Activated CD4-positive, alpha-beta T cell treated with anti-CD3 and anti-CD28 coated beads, Interleukin-2, amount 10 ng/mL, durations not matched to agents 24 days and 14 days (primary cell): ENCODE data around the gene DIP2C. TPM values are rescaled to one million over a fixed set of nuclear protein-coding genes. Genes with fewer than 3 reads are reported as not detected.

Experiments
- DNase-seq: peaks from one replicate; pipeline ENCODE4 v3.0.0; 2022
- H3K27ac Mint-ChIP-seq: one replicate; pipeline ENCODE4 v1.8.0; 2022; ENCODE audit warnings: mild to moderate bottlenecking, mixed read lengths
- H3K27me3 Mint-ChIP-seq: one replicate; pipeline ENCODE4 v1.8.0; 2022; ENCODE audit warnings: mixed read lengths
- H3K36me3 Mint-ChIP-seq: one replicate; pipeline ENCODE4 v1.8.0; 2022; ENCODE audit warnings: low read depth, mild to moderate bottlenecking, mixed read lengths
- H3K4me1 Mint-ChIP-seq: one replicate; pipeline ENCODE4 v1.8.0; 2021; ENCODE audit warnings: mixed read lengths
- H3K4me3 Mint-ChIP-seq: one replicate; pipeline ENCODE4 v1.8.0; 2022; ENCODE audit warnings: mild to moderate bottlenecking, moderate library complexity, mixed read lengths
- H3K9me3 Mint-ChIP-seq: one replicate; pipeline ENCODE4 v1.8.0; 2021; ENCODE audit warnings: mixed read lengths
- intact Hi-C: fragments of 100-400 bp; cut with micrococcal nuclease; formaldehyde crosslinking; loops from one replicate; pipeline ENCODE4 v1.15.1; 2023
- total RNA-seq: library from RNA; stranded (reverse); gene quantifications from 2 replicates; pipeline ENCODE4 v1.2.3, GENCODE V29; 2022

Gene DIP2C
- total RNA-seq, 1 donor from 2014 or later, result 1.4 TPM

- Mint-ChIP-seq H3K4me1 (peaks cover 10% of the 10 kb centered on the region), H3K36me3 (no peaks in the 10 kb centered on the region), H3K27me3 (peaks cover 6% of the 10 kb centered on the region), H3K9me3 (no peaks in the 10 kb centered on the region), H3K4me3 (no peak overlapping the region), H3K27ac (no peak overlapping the region)
- intact Hi-C loops, result loop anchor here (10.0 kb wide), 2 partner anchors 295 to 565 kb away; no protein-coding TSS in a partner anchor
- no peak for DNase-seq
Observed at GRCh38 chr10:509361-510102, 179.9 kb downstream of the DIP2C start.

- H3K27ac Mint-ChIP-seq, result no peak overlapping the region
- DNase-seq, result no peak
- H3K4me3 Mint-ChIP-seq, result no peak overlapping the region
- H3K36me3 Mint-ChIP-seq, result no peaks in the 10 kb centered on the region
- peaks cover 10% of the 10 kb centered on the region for H3K4me1 Mint-ChIP-seq
- peaks cover 6% of the 10 kb centered on the region for H3K27me3 Mint-ChIP-seq
- intact Hi-C loops, result no loop called here
- H3K9me3 Mint-ChIP-seq, result no peaks in the 10 kb centered on the region
Observed at GRCh38 chr10:508726-509125, 180.7 kb downstream of the DIP2C start.

- Mint-ChIP-seq H3K36me3 (no peaks in the 10 kb centered on the region), H3K27ac (no peak overlapping the region), H3K4me3 (no peak overlapping the region), H3K27me3 (peaks cover 3% of the 10 kb centered on the region), H3K9me3 (no peaks in the 10 kb centered on the region), H3K4me1 (peaks cover 5% of the 10 kb centered on the region)
- DNase-seq, result no peak
- intact Hi-C loops, result no loop called here
Observed at GRCh38 chr10:507908-508444, 181.5 kb downstream of the DIP2C start.

GRCh38 chr10:507355-507699 is 182.1 kb downstream of the DIP2C start:
- Mint-ChIP-seq H3K27me3 (peaks cover 3% of the 10 kb centered on the region), H3K27ac (no peak overlapping the region), H3K9me3 (no peaks in the 10 kb centered on the region), H3K4me3 (no peak overlapping the region), H3K4me1 (peaks cover 5% of the 10 kb centered on the region), H3K36me3 (no peaks in the 10 kb centered on the region)
- intact Hi-C loops, result no loop called here
- DNase-seq, result no peak

GRCh38 chr10:506451-507354 is 182.8 kb downstream of the DIP2C start:
- Mint-ChIP-seq H3K27ac (no peak overlapping the region), H3K36me3 (no peaks in the 10 kb centered on the region), H3K4me3 (no peak overlapping the region), H3K9me3 (no peaks in the 10 kb centered on the region), H3K4me1 (peaks cover 7% of the 10 kb centered on the region), H3K27me3 (peaks cover 7% of the 10 kb centered on the region)
- no peak for DNase-seq
- intact Hi-C loops, result no loop called here

- peaks cover 4% of the 10 kb centered on the region for H3K27me3 Mint-ChIP-seq
- H3K36me3 Mint-ChIP-seq, result no peaks in the 10 kb centered on the region
- peaks cover 4% of the 10 kb centered on the region for H3K4me1 Mint-ChIP-seq
- no peak overlapping the region for H3K4me3 Mint-ChIP-seq
- DNase-seq, result no peak
- H3K9me3 Mint-ChIP-seq, result no peaks in the 10 kb centered on the region
- intact Hi-C loops, result no loop called here
- no peak overlapping the region for H3K27ac Mint-ChIP-seq
Observed at GRCh38 chr10:505419-505818, 184.0 kb downstream of the DIP2C start.

- intact Hi-C loops, result no loop called here
- no peak for DNase-seq
- no peaks in the 10 kb centered on the region for H3K9me3 Mint-ChIP-seq
- no peak overlapping the region for H3K4me3 Mint-ChIP-seq
- H3K4me1 Mint-ChIP-seq, result peaks cover 4% of the 10 kb centered on the region
- H3K27me3 Mint-ChIP-seq, result peaks cover 4% of the 10 kb centered on the region
- no peaks in the 10 kb centered on the region for H3K36me3 Mint-ChIP-seq
- no peak overlapping the region for H3K27ac Mint-ChIP-seq
Observed at GRCh38 chr10:504806-505205, 184.7 kb downstream of the DIP2C start.

- H3K4me1 Mint-ChIP-seq, result peaks cover 4% of the 10 kb centered on the region
- H3K9me3 Mint-ChIP-seq, result no peaks in the 10 kb centered on the region
- intact Hi-C loops, result no loop called here
- H3K36me3 Mint-ChIP-seq, result no peaks in the 10 kb centered on the region
- peaks cover 6% of the 10 kb centered on the region for H3K27me3 Mint-ChIP-seq
- H3K4me3 Mint-ChIP-seq, result no peak overlapping the region
- no peak for DNase-seq
- H3K27ac Mint-ChIP-seq, result no peak overlapping the region
Observed at GRCh38 chr10:504121-504611, 185.3 kb downstream of the DIP2C start.

GRCh38 chr10:501596-501995 is 187.9 kb downstream of the DIP2C start:
- Mint-ChIP-seq H3K4me3 (no peak overlapping the region), H3K4me1 (peaks cover 4% of the 10 kb centered on the region), H3K27me3 (peaks cover 6% of the 10 kb centered on the region), H3K36me3 (no peaks in the 10 kb centered on the region), H3K27ac (no peak overlapping the region), H3K9me3 (no peaks in the 10 kb centered on the region)
- no peak for DNase-seq
- intact Hi-C loops, result no loop called here

GRCh38 chr10:500876-501275 is 188.6 kb downstream of the DIP2C start:
- Mint-ChIP-seq H3K36me3 (no peaks in the 10 kb centered on the region), H3K9me3 (no peaks in the 10 kb centered on the region), H3K4me1 (peaks cover 4% of the 10 kb centered on the region), H3K27ac (no peak overlapping the region), H3K27me3 (peaks cover 6% of the 10 kb centered on the region), H3K4me3 (no peak overlapping the region)
- intact Hi-C loops, result no loop called here
- DNase-seq, result no peak

- H3K27me3 Mint-ChIP-seq, result peaks cover 6% of the 10 kb centered on the region
Observed at GRCh38 chr10:499991-500390, 189.5 kb downstream of the DIP2C start.

GRCh38 chr10:498760-499435 is 190.6 kb downstream of the DIP2C start:
- H3K4me3 Mint-ChIP-seq, result no peak overlapping the region
- peaks cover 11% of the 10 kb centered on the region for H3K27me3 Mint-ChIP-seq
- DNase-seq, result no peak
- no peak overlapping the region for H3K27ac Mint-ChIP-seq
- no peaks in the 10 kb centered on the region for H3K36me3 Mint-ChIP-seq
- intact Hi-C loops, result no loop called here
- no peaks in the 10 kb centered on the region for H3K9me3 Mint-ChIP-seq
- peaks cover 4% of the 10 kb centered on the region for H3K4me1 Mint-ChIP-seq

More at GRCh38 chr10:499991-500390, 189.5 kb downstream of the DIP2C start:
- no peaks in the 10 kb centered on the region for H3K36me3 Mint-ChIP-seq
- peaks cover 4% of the 10 kb centered on the region for H3K4me1 Mint-ChIP-seq
- no peak for DNase-seq
- no peak overlapping the region for H3K4me3 Mint-ChIP-seq
- H3K27ac Mint-ChIP-seq, result no peak overlapping the region
- H3K9me3 Mint-ChIP-seq, result no peaks in the 10 kb centered on the region
- intact Hi-C loops, result no loop called here

- Mint-ChIP-seq H3K4me3 (no peak overlapping the region), H3K27me3 (peaks cover 13% of the 10 kb centered on the region), H3K27ac (no peak overlapping the region), H3K4me1 (peaks cover 4% of the 10 kb centered on the region), H3K9me3 (no peaks in the 10 kb centered on the region), H3K36me3 (no peaks in the 10 kb centered on the region)
- intact Hi-C loops, result no loop called here
- DNase-seq, result no peak
Observed at GRCh38 chr10:497898-498451, 191.5 kb downstream of the DIP2C start.
